GM21786 (cell line): Measurements from ENCODE around the gene B4GALT5.
"Not testable (repeated sequence)": the region's sequence is repeated elsewhere in the genome, so short reads cannot be mapped to it uniquely, and the experiment has no call there.

Experiments
- ATAC-seq: cut with Tn5 transposase; IDR thresholded peaks from one replicate; pipeline ENCODE4 v1.9.1; 2021; ENCODE audit not compliant: unreplicated experiment

The B4GALT5 gene

DNA sequence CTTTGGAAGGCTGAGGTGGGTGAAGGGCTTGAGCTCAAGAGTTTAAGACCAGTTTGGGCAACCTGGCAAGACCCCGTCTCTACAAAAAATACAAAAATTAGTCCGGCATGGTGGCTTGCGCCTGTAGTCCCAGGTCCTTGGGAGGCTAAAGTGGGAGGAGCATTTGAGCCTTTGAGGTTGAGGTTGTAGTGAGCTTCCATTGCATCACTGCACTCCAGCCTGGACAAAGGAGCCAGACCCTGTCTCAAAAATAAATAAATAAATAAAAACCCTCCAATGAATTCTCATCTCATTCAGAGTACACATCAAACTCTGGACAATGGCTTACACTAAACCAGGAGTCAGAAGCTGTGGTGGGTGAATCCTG is 31.8 kb downstream of the B4GALT5 start:
- no peak for ATAC-seq

DNA sequence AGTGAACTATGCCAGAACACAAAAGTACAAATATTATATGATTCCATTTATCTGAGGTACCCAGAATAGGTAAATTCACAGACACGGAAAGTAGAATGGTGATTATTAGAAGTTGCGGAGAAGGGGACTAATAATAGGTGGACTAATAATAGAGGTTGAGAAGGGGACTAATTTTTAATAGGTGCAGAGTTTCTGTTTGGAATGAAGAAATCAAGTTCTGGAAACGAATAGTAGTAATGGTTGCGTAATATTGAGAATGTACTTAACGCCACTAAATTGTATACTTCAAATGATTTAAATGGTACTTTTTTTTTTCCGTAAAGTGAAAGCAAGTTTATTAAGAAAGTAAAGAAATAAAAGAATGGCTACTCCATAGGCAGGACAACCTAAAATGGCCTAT is 33.2 kb downstream of the B4GALT5 start:
- ATAC-seq = no peak

DNA sequence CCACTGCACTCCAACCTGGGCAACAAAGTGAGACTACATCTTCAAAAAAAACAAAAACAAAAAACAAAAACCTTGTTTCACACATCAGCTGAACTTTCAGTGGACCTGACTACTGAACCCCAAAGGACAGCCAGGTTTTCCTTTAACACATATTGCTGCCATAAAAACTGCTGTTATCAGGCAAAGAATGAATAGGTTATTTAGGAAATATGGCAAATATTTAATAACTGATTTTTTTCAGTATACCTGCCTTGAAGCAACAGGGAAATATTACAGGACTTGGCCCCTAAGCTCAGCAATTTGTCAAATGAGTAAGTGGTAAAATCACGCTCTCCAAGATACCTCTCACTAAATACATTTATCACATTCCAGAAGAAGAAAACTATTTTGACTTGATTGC is 34.0 kb downstream of the B4GALT5 start:
- ATAC-seq = no peak

DNA sequence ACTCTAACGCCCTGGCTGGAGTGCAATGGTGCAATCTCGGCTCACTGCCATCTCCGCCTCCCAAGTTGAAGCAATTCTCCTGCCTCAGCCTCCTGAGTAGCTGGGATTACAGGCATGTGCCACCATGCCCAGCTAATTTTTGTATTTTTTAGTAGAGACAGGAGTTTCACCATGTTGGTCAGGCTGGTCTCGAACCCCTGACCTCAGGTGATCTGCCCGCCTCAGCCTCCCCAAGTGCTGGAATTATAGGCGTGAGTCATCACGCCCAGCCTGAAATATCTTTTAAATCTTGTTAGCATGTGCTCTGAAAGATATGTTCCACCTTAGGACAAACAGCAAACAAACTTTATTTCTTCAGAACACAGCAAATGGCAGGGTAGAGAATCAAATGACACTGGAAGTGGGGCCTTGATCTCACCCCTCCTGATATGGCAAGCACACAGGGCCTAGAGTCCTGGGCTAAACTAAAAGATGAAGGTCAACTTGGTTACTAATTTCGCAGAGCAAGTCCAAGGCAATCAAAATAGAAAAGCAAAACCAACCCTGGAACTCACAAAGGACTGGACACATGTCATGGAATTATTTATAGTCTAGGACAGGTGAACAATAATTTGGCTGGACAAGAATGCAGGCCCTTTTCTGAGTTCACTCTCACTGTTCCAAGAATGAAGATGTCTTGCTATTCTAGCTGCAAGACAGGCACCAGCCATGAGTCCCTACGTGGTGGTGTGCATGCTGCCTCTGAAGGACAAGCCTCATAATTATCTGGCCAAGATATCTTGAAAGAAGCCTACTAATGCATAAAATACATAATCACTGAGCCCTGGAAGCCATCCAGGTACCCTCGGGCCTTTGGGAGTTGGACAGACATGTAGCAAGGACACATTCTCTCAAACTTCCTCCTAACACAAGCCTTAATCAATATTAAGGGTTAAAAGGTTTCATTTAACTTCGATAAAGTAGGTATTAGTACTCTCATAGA is 35.6 kb downstream of the B4GALT5 start:
- ATAC-seq = no peak

DNA sequence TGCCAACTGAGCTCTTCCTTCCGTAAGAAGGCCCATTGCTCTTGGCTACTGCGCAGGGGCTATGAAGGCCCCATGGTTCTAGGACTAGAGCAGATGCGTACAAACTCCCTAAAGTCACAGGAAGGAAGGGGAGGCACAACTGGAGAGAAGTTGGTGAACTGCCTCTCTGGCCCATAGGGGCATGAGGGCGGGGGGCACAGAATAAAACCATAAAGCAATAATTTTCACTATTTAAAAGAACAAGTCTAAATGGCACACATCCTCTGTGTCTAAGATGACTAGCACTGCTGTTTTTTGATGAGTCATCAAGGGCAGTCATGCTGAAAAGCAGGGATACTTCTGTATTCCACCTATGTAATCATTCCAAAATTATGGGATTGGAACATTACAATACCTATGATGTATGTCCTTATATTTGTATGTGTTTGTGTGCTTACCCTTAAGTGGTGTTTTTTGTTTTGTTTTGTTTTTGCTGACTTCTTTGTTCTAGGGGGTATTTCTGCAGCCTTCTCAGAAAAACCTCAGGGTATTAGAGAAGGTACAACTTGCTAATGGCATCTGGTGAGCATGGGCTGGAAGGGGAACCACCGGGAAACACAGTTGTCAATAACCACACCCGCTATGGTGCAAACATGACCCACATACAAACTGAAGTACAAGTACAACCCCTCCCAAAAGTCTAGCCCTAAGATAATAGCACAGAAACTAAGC is 36.9 kb downstream of the B4GALT5 start:
- ATAC-seq = no peak

DNA sequence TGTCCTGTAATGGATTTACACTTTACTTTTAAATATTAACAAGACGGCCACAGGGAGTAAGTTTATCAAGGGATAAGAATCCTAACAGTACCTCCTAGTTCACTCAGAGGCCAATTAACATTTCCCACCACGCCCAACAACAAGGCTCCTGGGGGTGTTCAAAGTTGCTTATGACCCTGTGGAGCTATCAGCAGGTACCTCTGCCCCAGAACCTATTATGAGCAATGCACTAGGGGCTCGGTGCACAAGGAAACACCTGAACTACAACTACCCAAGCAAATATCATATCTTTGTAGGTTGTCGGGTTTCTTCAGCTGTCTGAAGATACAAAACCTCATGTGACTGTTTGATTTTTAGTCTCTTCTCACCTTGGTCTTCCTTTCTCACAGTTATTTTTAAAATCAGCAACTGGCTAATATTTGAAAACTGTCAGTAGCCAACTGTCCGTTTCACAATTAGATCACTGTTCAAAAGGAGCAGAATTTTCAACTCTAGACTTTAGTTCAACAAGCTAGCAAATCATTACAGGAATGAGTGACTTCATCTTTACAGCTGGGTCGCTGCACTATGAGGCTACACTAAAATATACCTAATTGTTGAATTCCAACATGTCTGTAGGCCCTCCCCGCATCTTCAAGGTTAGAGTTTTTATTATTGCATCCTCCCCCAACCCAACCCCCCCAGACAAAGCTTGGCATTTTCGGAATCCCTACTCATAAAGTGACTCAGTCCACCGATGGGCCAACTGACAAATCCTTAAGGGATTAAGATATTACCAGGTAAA is 38.1 kb downstream of the B4GALT5 start:
- peak; percentile 57 for ATAC-seq

DNA sequence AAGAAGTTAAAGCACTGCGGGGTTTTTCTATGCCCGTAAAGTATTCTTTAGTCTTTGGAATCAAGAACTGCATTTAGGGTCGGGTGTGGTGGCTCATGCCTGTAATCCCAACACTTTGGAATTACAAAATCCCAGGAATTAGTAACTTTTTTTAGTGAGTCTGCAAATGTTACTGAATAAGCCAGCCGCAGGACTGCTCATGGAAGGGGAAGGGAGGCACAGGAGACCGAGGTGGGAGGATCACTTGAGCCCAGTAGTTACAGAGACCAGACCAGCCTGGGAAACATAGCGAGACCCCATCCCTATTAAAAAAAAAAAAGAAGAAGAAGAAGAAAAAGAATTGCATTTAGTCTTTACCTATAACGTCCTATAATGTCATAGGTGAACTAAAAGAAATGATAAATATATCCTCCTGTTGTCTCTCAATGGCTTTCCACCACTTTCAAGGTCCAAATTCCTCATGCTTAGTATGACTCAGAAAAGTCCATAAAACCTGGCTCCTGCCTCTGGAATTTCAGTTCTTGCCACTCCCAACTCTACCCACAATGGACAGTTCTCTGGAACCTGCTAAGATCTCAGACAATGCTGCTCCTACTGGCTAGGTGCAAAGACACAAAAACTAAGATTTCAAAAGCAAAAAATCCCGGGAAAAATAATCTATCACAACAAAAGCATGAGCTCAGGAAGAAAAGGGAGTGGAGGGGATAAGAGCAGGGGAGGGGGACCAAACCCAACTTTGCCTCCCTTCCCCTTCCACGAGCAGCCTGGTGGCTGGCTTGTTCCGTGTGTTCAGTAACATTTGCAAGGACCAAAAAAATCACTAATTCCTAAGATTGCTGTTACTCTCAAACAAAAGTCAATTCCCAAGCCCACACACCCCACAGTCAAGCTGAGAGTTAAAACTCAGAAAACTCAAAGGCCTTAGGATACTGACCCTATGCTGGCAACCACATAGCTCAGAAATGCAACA is 39.0 kb downstream of the B4GALT5 start:
- ATAC-seq = no peak

DNA sequence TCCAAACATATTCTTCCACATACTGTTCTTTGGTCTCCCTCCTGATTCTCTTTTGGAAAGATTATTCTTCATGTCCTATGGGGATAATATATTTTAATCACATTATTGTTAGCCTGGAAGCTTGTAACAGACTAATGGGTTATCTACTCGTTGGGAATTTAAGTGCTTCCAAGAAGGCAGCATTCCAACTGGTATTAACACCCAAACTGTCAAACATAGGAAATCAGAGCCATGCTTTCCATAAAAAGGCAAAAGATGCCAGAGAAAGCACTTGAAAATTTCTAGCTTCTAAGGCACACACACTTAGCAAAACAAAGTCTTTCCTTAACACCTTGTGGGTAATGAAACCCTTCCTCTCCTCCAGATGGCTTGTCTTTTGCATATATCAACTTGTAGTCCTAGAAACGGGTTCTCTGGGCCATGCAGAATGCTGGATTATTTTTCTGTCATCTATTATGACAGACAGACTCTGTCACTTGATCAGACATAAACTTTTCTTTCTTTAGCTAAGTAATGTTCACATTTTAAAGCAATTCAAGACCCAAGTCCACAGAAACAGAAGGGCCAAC is 41.5 kb downstream of the B4GALT5 start:
- ATAC-seq = no peak

DNA sequence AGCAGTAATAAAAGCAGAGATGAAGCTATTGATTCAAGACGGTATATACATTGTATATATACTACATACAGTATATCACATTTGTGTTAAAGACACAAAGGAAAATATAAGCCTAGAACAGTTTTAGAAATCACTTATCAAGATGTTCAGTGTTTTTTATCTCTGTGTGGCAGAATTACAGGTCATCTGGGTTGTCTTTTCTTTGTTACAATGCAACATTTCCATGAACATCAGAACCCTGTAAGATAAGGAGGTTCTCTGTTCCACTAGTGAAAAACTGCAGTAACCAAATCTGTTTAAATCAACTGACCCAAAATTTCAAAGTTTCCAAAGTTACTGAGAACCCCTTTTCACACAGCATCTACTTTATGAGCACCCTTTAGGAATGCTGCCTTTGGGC is 42.2 kb downstream of the B4GALT5 start:
- no peak for ATAC-seq

DNA sequence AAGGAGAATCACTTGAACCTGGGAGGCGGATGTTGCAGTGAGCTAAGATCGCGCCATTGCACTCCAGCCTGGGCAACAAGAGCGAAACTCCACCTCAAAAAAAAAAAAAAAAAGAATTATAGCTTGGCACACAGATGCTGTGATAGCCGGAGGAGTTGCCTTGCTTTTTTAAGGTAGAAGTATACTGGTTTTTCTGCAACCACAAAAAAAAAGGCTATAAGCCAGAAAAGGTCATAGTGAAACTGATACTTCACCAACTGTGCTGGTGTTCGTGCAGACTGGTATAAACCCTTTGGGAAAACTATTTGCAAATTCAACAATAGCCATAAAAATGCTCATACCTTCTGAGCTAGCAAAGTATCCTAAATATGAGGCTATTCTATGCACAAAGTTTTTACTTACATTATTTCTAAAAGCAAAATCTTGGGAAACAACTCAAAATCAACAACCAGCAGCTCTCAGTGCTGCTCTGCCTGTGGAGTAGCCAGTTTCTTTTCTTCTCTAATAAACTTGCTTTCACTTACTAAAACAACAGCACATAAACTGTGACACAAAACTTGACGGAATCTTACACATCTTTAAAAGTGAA is 44.0 kb downstream of the B4GALT5 start:
- ATAC-seq = peak; percentile 55

DNA sequence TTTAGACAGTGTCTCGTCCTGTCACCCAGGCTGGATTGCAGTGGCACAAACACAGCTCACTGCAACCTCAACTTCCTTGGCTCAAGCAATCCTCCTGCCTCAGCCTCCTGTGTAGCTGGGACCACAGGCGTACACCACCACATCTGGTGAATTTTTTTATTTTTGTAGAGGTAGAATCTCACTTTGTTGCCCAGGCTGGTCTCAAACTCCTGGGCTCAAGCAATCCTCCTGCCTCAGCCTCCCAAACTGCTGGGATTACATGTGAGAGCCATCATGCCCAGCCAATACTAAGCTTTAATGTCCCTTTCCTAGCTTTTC is 44.8 kb downstream of the B4GALT5 start:
- not testable (repeated sequence) for ATAC-seq

DNA sequence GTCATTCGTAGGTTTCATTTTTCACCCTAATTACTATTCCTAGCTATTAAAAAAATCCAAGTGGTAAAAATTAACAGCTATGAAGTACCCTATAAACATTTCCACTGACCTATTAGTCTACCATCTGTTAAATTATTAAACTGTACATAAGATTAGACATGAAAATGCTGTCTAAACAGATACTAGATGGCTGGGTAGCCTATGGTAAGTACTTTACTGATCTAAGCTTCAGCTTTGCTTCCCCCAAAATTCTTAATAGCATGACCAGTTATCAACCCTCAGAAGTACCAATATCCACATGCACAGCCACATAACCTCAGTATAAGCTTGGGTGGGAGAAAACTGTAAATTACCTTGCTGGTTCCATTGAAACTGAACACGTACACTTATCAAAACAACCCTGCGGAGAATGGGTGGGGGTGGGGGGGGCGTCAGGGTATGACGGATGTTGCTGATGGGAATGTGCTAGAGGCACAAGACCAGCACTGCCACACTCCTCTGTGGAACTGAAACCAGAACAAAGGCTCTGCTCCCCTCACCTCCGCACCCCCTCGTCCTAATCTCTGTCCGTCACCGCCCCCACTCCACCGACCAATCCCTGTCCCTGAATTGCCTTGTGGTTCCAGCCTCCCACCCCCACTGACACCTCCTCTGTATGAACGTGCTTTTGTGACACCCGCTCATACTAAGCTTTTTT is 45.3 kb downstream of the B4GALT5 start:
- ATAC-seq = peak; percentile 58

DNA sequence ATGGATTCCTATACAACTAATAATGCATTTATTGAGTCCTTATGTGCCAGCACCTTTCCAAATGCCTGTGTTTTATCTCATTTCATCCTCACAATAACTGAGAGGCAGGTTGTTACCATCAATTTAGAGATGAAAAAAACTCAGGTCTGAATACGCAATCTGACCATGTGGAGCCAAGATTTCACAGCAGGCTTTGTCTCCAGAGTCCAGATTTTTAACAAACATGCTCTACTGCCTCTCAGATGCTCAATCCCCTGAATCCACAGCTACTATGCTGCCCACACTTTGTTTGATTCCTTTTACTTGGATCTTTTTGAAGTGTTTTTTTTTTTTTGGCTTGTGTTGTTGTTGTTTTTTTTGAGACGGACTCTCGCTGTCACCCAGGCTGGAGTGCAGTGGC is 46.8 kb downstream of the B4GALT5 start:
- ATAC-seq = no peak

DNA sequence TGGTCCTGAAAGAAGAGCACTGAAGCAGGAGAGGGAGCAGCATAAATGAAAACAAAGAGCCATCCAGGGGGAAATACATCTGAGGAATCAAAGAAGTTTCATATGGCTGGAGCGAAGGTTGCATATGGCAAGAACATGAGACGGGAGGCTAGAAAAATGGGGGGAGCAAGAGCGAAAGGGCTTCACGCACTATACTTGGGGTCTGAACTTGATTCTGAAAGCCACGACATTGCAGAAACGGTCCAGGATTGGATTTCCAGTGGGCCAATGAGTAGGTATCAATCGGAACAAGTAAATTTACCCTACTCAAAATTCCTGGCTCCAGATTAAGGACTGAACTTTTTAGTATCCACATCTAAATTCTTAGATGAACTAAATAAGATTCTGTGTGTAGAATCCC is 47.9 kb downstream of the B4GALT5 start:
- no peak for ATAC-seq

DNA sequence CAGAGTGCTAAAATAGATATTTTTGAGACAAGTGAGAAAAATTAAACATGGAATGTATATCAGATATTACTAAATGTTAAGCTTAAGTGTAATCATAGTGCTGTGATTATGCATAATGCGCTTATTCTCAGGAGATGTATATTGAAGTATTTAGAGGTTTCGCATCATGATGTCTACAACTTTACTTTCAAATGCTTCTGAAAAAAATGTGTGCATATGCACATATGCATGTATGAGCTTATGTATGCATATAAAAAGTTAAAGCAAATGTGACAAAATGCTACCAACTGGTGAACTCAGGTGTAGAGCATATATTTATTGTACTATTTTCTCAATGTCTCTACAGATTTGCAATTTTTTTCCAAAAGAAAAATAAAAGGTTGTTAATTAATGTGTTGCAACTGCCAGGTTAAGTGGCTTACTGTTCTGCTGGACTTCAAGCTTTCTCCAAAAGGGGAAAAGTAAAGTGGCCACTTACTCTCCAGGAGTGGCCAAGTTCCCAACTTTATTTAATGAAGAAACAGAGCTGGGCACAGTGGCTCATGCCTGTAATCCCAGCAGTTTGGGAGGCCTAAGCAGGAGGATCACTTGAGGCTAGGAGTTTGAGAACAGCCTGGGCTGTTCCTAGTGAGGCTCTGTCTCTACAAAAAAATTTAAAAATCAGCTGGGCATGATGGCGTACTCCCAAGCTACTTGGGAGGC is 48.9 kb downstream of the B4GALT5 start:
- ATAC-seq = no peak

DNA sequence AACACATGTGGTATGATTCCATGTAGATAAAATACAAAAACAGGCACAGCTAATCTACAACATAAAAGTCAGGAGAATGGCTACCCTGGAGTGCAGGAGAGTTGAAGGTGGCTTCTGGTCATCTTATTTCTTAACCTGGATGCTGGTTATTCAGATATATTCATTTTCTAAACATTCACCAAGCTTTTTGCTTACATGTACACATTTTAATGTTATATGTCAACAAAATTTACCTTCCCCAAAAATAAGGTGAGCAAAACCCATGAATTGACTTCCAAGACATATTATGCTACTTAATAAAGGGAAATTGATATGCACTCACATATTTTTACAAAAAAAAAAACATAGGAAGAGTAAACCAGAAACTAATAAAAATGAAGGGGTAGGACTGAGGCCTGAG is 50.6 kb downstream of the B4GALT5 start:
- no peak for ATAC-seq

DNA sequence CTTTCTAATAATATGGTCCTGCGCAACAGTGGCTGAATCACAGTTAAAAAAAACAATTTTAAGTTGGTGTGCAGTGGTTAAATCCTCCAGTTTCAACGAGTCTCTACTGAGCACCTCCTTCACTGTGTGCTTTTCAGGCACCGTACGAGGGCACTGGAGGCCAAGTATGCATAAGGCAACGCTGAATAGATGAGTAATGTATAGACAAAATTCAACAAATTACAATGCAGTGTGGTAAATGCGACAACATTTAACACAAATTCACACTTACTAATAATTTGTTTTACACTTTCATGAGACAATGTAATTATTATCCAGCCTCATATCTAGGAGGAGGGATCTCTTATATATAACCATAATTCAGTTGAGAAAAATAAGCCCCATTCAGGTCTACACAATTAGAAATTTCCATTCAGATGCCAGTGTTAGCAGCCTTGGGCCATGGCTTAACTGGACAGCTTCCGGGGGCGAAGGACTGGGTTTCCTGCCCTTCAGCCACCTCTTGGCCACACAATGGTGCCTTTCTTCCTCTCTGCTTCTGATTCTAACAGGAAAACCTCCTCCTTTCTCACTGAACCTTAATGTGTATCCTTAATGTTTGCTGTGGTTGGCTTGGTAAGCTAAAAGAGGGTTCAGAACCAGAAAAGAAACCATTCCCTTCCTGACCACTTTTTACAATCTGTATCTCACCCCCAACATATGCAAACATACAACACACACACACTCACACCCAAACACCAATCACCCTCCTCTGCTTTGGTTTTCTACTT is 51.9 kb downstream of the B4GALT5 start:
- ATAC-seq = no peak

DNA sequence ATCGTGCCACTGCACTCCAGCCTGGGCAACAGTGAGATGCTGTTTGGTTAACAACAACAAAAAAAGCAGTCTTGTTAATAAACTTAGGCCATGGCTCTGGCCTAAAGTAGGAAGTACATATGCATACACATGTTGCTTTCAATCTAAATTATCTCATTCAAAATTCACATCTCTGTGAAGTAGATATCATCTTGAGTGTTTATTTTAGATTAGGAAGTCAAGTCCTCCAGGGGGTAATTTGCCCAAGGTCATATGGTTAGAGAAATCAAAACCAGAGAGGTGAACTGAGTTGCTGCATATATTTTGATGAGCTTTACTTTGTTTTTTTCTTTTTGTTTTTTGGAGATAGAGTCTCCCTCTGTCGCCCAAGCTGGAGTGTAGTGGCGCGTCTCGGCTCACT is 52.8 kb downstream of the B4GALT5 start:
- no peak for ATAC-seq
